Loucy (cell line): ENCODE measurements around the gene CCM2.

Experiments used
- H2AFZ ChIP-seq: fragments of 200-600 bp; sonication (generic); 2 replicates; pipeline ENCODE4 v1.6.0; 2016; ENCODE audit warnings: antibody characterized with exemption, mild to moderate bottlenecking, low read length, moderate library complexity
- H3F3A ChIP-seq: fragments of 200-600 bp; 2 replicates; pipeline ENCODE4 v1.6.0; 2016; ENCODE audit warnings: antibody characterized with exemption, low read depth, mild to moderate bottlenecking
- H3K27me3 ChIP-seq: fragments of 200-600 bp; sonication (generic); 2 replicates; pipeline ENCODE4 v1.6.1; 2014; ENCODE audit warnings: low read length, mild to moderate bottlenecking; ENCODE audit not compliant: insufficient read depth, poor library complexity, severe bottlenecking
- H3K36me3 ChIP-seq: fragments of 200-600 bp; sonication (generic); 2 replicates; pipeline ENCODE4 v1.6.1; 2016; ENCODE audit warnings: low read length; ENCODE audit not compliant: insufficient read depth
- H3K4me1 ChIP-seq: fragments of 200-600 bp; sonication (generic); 2 replicates; pipeline ENCODE4 v1.5.1; 2014; ENCODE audit warnings: low read length, mild to moderate bottlenecking; ENCODE audit not compliant: insufficient read depth, poor library complexity, severe bottlenecking
- H3K4me2 ChIP-seq: fragments of 200-600 bp; sonication (generic); 2 replicates; pipeline ENCODE4 v1.6.0; 2014; ENCODE audit warnings: antibody characterized with exemption, low read length, low read depth, mild to moderate bottlenecking; ENCODE audit not compliant: poor library complexity, severe bottlenecking
- H3K4me3 ChIP-seq: fragments of 200-600 bp; sonication (generic); 2 replicates; pipeline ENCODE4 v1.5.1; 2014; ENCODE audit warnings: low read length, mild to moderate bottlenecking, mixed read lengths; ENCODE audit not compliant: poor library complexity, severe bottlenecking
- H3K79me2 ChIP-seq: fragments of 200-600 bp; sonication (generic); 2 replicates; pipeline ENCODE4 v1.6.1; 2014; ENCODE audit warnings: low read length; ENCODE audit not compliant: insufficient read depth
- H3K9ac ChIP-seq: fragments of 200-600 bp; sonication (generic); 2 replicates; pipeline ENCODE4 v1.6.0; 2014; ENCODE audit warnings: mild to moderate bottlenecking, low read depth, low read length, moderate library complexity; ENCODE audit not compliant: poor library complexity, severe bottlenecking
- H3K9me2 ChIP-seq: fragments of 200-600 bp; sonication (generic); replicated peaks from 2 replicates; pipeline ENCODE4 v1.6.1; 2016; ENCODE audit warnings: low read depth, low read length, mixed read lengths
- H3K9me3 ChIP-seq: fragments of 200-600 bp; sonication (generic); 2 replicates; pipeline ENCODE4 v1.6.1; 2014; ENCODE audit warnings: mild to moderate bottlenecking, antibody characterized with exemption, low read length, low read depth; ENCODE audit not compliant: insufficient read depth
- H4K20me1 ChIP-seq: fragments of 200-600 bp; sonication (generic); 2 replicates; pipeline ENCODE4 v1.6.0; 2014; ENCODE audit warnings: antibody characterized with exemption, low read length, mild to moderate bottlenecking; ENCODE audit not compliant: insufficient read depth, poor library complexity, severe bottlenecking
- CTCF ChIP-seq: fragments of 200-600 bp; sonication (generic); conservative IDR thresholded peaks from 2 replicates; pipeline ENCODE4 v1.5.1; 2014; ENCODE audit warnings: mild to moderate bottlenecking, antibody characterized with exemption, low read length
- EZH2phosphoT487 ChIP-seq: fragments of 200-600 bp; IDR thresholded peaks from 2 replicates; pipeline ENCODE4 v1.6.1; 2018; ENCODE audit warnings: antibody characterized with exemption, mild to moderate bottlenecking, moderate library complexity, borderline replicate concordance

Gene CCM2

GRCh38 chr7:45087301-45088145 is 87.5 kb downstream of the CCM2 start:
- Histone ChIP-seq H4K20me1 (no peaks in the 10 kb centered on the region), H3K36me3 (no peaks in the 10 kb centered on the region), H3K4me2 (no peak overlapping the region), H3K4me1 (no peaks in the 10 kb centered on the region), H3K27me3 (no peaks in the 10 kb centered on the region), H3K9me3 (no peaks in the 10 kb centered on the region), H3F3A (no peaks in the 10 kb centered on the region), H3K4me3 (no peak overlapping the region), H3K79me2 (no peaks in the 10 kb centered on the region), H2AFZ (no peak overlapping the region), H3K9ac (no peak overlapping the region), H3K9me2 (no peaks in the 10 kb centered on the region)
- TF ChIP-seq EZH2phosphoT487 (no peak), CTCF (no peak)

GRCh38 chr7:45088146-45088701 is 88.2 kb downstream of the CCM2 start:
- Histone ChIP-seq H3K9ac (no peak overlapping the region), H3K4me1 (no peaks in the 10 kb centered on the region), H3F3A (no peaks in the 10 kb centered on the region), H3K79me2 (no peaks in the 10 kb centered on the region), H4K20me1 (no peaks in the 10 kb centered on the region), H3K36me3 (no peaks in the 10 kb centered on the region), H3K9me2 (no peaks in the 10 kb centered on the region), H3K9me3 (no peaks in the 10 kb centered on the region), H3K27me3 (no peaks in the 10 kb centered on the region), H3K4me2 (no peak overlapping the region), H2AFZ (no peak overlapping the region), H3K4me3 (no peak overlapping the region)
- TF ChIP-seq CTCF (no peak), EZH2phosphoT487 (no peak)

DNA sequence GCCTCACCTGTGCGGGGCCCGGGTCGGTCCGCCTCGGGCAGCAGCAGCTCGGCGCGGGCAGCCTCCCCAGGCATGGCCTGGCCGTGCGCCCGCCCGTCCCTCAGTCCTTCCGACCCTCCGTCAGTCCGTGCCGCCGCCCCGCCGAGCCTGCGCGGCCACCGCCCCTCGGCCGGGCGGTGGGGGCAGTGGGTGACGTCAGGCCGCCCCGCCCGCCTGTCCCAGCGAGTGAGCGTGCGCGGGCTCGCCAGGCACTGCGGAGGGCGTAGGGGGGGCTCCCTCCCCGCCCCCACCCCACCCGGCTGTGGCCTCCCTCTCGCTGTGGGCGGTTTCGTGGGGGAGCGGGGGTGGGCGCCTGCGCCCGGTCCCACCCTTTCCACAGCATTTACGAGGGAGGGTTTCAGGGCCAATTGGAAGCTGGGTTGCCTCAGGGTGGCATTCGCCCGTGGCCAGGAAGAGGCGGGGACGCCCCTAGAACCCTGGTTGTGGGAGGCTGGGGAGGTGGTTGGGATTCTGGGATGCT is 88.9 kb downstream of the CCM2 start, which contains the start of gene NACAD:
Gene NACAD, minus strand, starts transcription at position 149 of the 520 bp plus-strand sequence. Its CDS starts 75 bp downstream, at position 74.
- Histone ChIP-seq H4K20me1 (no peaks in the 10 kb centered on the region), H3K9me2 (no peaks in the 10 kb centered on the region), H3K9me3 (no peaks in the 10 kb centered on the region), H3K79me2 (no peaks in the 10 kb centered on the region), H3K36me3 (no peaks in the 10 kb centered on the region), H3K27me3 (no peaks in the 10 kb centered on the region), H3K4me3 (no peak within 1 kb of the TSS), H3K9ac (no peak within 1 kb of the TSS), H3K4me2 (no peak within 1 kb of the TSS), H3K4me1 (no peaks in the 10 kb centered on the region), H3F3A (no peaks in the 10 kb centered on the region), H2AFZ (no peak within 1 kb of the TSS)
- TF ChIP-seq CTCF, result no peak
